Measurements from ENCODE around the gene ELF5. TPM values are rescaled to one million over a fixed set of nuclear protein-coding genes. Genes with fewer than 3 reads are reported as not detected.

Gene ELF5
- under 1 TPM in 2 of 6 experiments, not detected in 4; 0.09 to 0.22 TPM for total RNA-seq
- long read RNA-seq: 0 reads

DNA sequence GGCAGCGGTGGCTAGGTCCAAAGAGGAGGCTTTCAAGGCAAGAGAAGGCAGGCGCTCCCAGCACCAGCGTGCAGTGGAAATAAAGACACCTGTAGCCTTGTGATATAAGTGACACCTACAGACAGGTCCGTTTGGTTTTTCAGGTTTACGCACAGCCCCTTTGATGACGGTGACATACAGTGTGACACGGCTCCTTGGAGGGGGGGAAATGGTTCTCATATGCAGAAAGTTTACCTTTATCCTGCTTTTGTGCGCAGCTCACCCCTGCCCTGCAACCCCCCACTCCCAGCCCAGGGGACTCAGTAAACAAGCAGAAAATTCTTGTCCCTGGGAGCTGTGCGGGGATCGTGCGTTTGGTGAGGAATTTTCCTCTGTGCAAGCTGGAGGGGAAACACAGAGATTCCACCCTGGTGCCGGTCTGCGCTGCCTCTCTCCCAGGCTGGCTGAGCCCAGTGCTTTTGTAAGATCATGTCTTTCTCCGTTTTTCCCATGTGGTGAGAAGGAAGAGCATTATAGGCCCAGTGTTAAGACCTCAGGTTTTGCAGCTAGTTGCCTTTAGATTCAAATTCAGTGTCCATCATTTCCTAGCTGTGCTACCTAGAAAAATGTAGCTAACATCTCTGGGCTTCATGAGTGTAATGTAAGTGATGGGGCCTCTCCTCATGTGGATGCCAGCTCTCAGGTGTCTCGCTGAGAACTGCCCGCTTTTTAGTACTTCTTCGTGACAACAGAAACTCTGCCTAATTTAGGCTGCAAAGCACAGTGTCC lies at the start of gene ELF5:
TSS of gene ELF5 (minus strand) at position 113 of the 768 bp plus-strand sequence. CDS start 8,045 bp downstream, outside the sequence.
- H3K36me3 ChIP-seq: no peaks in the 10 kb centered on the region
- TF ChIP-seq POLR2A (IDR thresholded peaks at IDR 0.05): no peak
- TF ChIP-seq, protein P1, sequence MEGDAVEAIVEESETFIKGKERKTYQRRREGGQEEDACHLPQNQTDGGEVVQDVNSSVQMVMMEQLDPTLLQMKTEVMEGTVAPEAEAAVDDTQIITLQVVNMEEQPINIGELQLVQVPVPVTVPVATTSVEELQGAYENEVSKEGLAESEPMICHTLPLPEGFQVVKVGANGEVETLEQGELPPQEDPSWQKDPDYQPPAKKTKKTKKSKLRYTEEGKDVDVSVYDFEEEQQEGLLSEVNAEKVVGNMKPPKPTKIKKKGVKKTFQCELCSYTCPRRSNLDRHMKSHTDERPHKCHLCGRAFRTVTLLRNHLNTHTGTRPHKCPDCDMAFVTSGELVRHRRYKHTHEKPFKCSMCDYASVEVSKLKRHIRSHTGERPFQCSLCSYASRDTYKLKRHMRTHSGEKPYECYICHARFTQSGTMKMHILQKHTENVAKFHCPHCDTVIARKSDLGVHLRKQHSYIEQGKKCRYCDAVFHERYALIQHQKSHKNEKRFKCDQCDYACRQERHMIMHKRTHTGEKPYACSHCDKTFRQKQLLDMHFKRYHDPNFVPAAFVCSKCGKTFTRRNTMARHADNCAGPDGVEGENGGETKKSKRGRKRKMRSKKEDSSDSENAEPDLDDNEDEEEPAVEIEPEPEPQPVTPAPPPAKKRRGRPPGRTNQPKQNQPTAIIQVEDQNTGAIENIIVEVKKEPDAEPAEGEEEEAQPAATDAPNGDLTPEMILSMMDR (IDR thresholded peaks at IDR 0.05): no peak
- intact Hi-C loops (cut with DNase I): no loop called here
- DNase-seq (no peak), ATAC-seq (no peak)
- no peaks in the 10 kb centered on the region for H3K4me1 ChIP-seq
- 81% methylated on average over 10 of the region's 17 CpGs for WGBS (ENCODE audit: insufficient coverage, low coverage, low lambda C conversion rate, missing lambda C conversion rate)
- H3K27me3 ChIP-seq: no peaks in the 10 kb centered on the region
- H3K9me3 ChIP-seq: no peaks in the 10 kb centered on the region
- no peak within 1 kb of the TSS for H3K4me3 ChIP-seq
- no peak within 1 kb of the TSS for H3K27ac ChIP-seq

- 43% methylated on average over 2 of the region's 2 CpGs for WGBS (ENCODE audit: insufficient coverage, low coverage, low lambda C conversion rate, missing lambda C conversion rate)
- Histone ChIP-seq H3K4me3 (no peak overlapping the region), H3K4me1 (peaks cover 0 to 8% (median 0%) of the 10 kb centered on the region in 4 donors), H3K27ac (no peak overlapping the region), H3K27me3 (no peaks in the 10 kb centered on the region), H3K36me3 (no peaks in the 10 kb centered on the region), H3K9me3 (no peaks in the 10 kb centered on the region)
- TF ChIP-seq, protein P1 (IDR thresholded peaks at IDR 0.05): no peak
- no peak for TF ChIP-seq POLR2A (IDR thresholded peaks at IDR 0.05)
- intact Hi-C loops (cut with DNase I): no loop called here
- ATAC-seq (no peak), DNase-seq (no peak)
These were observed 49.4 kb upstream of the ELF5 start for GRCh38 chr11:34562976-34563375.

DNA sequence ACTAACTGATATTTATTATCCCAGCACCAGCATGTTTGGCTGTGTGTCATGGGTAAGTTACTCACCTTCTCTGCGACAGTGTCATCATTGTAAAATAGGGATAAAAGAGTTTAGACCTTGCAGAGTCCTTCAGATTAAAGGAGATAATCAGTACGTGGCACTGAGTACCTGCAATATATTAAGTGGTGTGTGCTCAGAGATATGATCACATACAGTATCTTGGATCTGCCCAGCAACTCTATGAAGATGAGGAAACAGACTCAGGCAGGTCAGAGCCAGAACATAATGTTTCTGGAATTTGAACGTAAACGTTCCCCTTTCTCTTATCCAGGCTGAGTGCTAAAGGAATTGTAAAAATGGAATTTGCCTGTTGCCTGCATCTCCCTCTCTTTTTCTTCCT lies 46.9 kb upstream of the ELF5 start:
- Histone ChIP-seq H3K4me3 (no peak overlapping the region), H3K27me3 (no peaks in the 10 kb centered on the region), H3K4me1 (peaks cover 0 to 8% (median 0%) of the 10 kb centered on the region in 4 donors), H3K9me3 (no peaks in the 10 kb centered on the region), H3K27ac (no peak overlapping the region), H3K36me3 (no peaks in the 10 kb centered on the region)
- intact Hi-C loops (cut with DNase I): no loop called here
- DNase-seq: no peak
- WGBS (ENCODE audit: insufficient coverage, low coverage, low lambda C conversion rate, missing lambda C conversion rate): 65% methylated on average over 3 of the region's 4 CpGs
- TF ChIP-seq POLR2A (IDR thresholded peaks at IDR 0.05): no peak
- no peak for ATAC-seq

- no peak overlapping the region for H3K4me3 ChIP-seq
- H3K27me3 ChIP-seq: no peaks in the 10 kb centered on the region
- intact Hi-C loops (cut with DNase I): no loop called here
- ATAC-seq (no peak), DNase-seq (no peak)
- 72% methylated on average over 4 of the region's 4 CpGs for WGBS (ENCODE audit: insufficient coverage, low coverage, low lambda C conversion rate, missing lambda C conversion rate)
- H3K27ac ChIP-seq: no peak overlapping the region
- TF ChIP-seq, protein P1 (IDR thresholded peaks at IDR 0.05): no peak
- no peak for TF ChIP-seq POLR2A (IDR thresholded peaks at IDR 0.05)
- H3K4me1 ChIP-seq: no peaks in the 10 kb centered on the region
- H3K36me3 ChIP-seq: no peaks in the 10 kb centered on the region
- H3K9me3 ChIP-seq: no peaks in the 10 kb centered on the region
These were observed 45.1 kb upstream of the ELF5 start for GRCh38 chr11:34558673-34559072.

DNA sequence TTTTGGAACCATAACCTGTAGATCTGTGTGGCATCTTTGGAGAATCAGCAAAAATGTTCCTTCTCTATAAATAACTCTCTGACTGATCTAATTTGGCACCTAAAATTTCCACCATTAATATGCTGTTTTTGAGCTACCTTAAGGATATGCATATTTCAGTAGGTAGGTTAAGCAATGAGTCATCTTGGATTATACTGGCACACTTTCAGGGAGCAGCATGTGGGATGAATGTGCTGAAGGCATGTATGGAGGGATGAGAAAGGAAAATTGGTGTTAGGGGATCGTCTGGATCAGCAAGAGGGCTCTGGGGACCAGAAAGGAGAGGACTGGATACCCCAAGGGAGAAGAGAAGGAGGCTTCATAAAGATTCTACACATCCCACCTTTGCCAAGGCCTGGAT lies 44.6 kb upstream of the ELF5 start:
- 15% methylated on average over 1 of the region's 1 CpG for WGBS (ENCODE audit: insufficient coverage, low coverage, low lambda C conversion rate, missing lambda C conversion rate)
- H3K27me3 ChIP-seq: no peaks in the 10 kb centered on the region
- no peaks in the 10 kb centered on the region for H3K36me3 ChIP-seq
- no peak for ATAC-seq
- intact Hi-C loops (cut with DNase I): no loop called here
- no peak for DNase-seq
- no peak overlapping the region for H3K27ac ChIP-seq
- H3K4me1 ChIP-seq: no peaks in the 10 kb centered on the region
- H3K9me3 ChIP-seq: no peaks in the 10 kb centered on the region
- H3K4me3 ChIP-seq: no peak overlapping the region
- TF ChIP-seq, protein P1 (IDR thresholded peaks at IDR 0.05): no peak
- TF ChIP-seq POLR2A (IDR thresholded peaks at IDR 0.05): no peak

Measured in right lobe of liver (tissue), 6 donors.